NT2/D1 (cell line): ENCODE data around the gene ZFP36L1.

Experiments
- SUZ12 ChIP-seq: IDR thresholded peaks from 2 replicates; pipeline ENCODE4 v1.6.1; 2011; ENCODE audit not compliant: insufficient read length, insufficient read depth; ENCODE audit errors: extremely low read depth
- YY1 ChIP-seq: IDR thresholded peaks from 2 replicates; pipeline ENCODE4 v1.6.1; 2011; ENCODE audit not compliant: insufficient read length, insufficient read depth

- TF ChIP-seq YY1 (no peak), SUZ12 (no peak)
Observed at GRCh38 chr14:68828698-68829097, 35.8 kb upstream of the ZFP36L1 start.
